ENCODE results near the gene DPYD.

The DPYD gene

DNA sequence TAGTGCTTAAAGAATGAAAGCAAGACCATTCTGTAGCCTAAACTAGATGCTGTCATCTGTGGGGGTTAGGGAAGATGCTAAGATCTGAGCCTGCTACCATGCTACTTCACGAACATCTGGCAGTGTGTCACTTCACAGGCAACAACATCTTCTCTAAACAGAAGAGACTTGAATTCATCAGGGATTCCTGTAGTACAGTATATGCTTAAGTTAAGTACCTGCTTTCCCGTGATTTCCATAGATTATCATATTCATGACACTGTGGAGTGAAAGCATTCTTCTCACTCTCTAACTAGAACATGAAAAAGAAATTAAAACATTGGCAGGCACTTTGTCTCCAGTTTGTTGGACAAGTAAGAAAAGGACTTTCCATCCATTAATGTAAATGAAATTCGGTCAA lies 808.4 kb downstream of the DPYD start:
- DNase-seq (ENCODE audit: low spot score) = no peak
- no peak overlapping the region for H3K27ac ChIP-seq
- POLR2A ChIA-PET (ENCODE audit: low non-redundant PET) = no interaction called here
- no peak for TF ChIP-seq CTCF (conservative IDR thresholded peaks at IDR 0.05; ENCODE audit: low read depth)
- CTCF ChIA-PET = interaction anchor here (0.6 kb wide), 1 partner anchor 28 kb away, joined by 5 read pairs; no protein-coding TSS in a partner anchor

DNA sequence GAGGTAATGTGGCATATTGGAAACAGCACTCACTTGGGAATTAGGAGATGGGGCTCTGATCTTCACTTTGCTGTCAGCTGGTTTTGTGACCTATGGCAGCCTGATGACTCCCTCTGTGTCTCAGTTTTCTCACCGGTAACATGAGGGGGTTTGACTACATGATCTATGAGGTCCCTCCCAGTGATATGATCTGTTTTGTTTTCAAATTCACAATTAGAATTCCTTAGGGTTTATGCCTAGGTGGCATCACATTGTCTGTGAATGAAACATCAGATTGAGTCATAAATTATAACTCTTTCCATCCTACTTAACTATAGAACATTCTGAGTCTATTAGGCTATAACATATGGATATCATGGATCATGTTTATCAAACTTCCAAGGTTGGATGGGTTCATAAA lies 812.7 kb downstream of the DPYD start:
- CTCF ChIA-PET = interaction anchor here (0.6 kb wide), 1 partner anchor 97 kb away, joined by 5 read pairs; no protein-coding TSS in a partner anchor

DNA sequence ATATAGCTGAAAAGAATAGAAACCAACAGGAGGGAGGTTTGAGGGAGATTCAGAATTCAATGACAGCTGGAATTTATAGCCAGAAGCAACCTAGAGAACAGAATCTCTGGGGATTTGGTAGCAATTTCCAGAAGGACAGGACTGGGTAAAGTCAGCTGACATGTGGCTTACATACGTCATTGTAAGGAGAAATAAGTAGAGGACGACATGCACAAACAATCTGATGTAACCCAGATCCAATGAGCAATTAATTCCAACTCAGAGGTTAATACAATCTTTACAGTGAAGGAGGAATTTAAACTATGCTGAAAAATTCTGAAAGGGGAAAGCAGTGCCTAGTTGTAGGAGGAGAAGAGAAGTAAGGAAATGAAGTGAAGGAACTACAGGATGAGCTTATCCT lies 815.3 kb downstream of the DPYD start:
- ChIA-PET POLR2A (ENCODE audit: low non-redundant PET) (no interaction called here), CTCF (no interaction called here)
- TF ChIP-seq CTCF (conservative IDR thresholded peaks at IDR 0.05; ENCODE audit: low read depth) = no peak
- H3K27ac ChIP-seq = no peak overlapping the region
- DNase-seq (ENCODE audit: low spot score) = no peak

More for the DNA sequence above, 812.7 kb downstream of the DPYD start:
- no peak for DNase-seq (ENCODE audit: low spot score)
- TF ChIP-seq CTCF (conservative IDR thresholded peaks at IDR 0.05; ENCODE audit: low read depth) = no peak
- no peak overlapping the region for H3K27ac ChIP-seq
- POLR2A ChIA-PET (ENCODE audit: low non-redundant PET) = no interaction called here

DNA sequence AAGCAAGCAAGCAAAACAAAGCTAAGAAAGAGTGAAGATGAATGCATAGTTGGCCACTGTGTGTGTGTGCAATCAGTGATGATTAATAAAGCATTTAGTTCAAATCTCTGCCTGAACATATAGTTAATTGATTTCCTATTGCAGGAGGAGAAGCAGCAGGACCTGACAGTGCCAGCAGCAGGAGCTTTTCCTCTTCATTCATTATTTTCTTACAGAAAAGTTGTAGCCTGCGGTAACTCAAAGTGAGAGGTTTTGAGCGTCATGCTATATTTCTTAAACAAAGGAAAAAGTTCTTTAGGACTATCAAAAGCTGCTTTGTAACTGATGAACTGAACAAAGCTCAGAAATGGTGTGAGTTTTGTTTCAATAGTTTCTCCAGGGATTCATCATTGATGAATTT lies 819.3 kb downstream of the DPYD start:
- CTCF ChIA-PET = interaction anchor here (0.6 kb wide), 1 partner anchor 1560 kb away, joined by 3 read pairs; the partner anchor contains the start of gene SNX7
- DNase-seq (ENCODE audit: low spot score) = no peak
- H3K27ac ChIP-seq = no peak overlapping the region
- no peak for TF ChIP-seq CTCF (conservative IDR thresholded peaks at IDR 0.05; ENCODE audit: low read depth)
- POLR2A ChIA-PET (ENCODE audit: low non-redundant PET) = no interaction called here

DNA sequence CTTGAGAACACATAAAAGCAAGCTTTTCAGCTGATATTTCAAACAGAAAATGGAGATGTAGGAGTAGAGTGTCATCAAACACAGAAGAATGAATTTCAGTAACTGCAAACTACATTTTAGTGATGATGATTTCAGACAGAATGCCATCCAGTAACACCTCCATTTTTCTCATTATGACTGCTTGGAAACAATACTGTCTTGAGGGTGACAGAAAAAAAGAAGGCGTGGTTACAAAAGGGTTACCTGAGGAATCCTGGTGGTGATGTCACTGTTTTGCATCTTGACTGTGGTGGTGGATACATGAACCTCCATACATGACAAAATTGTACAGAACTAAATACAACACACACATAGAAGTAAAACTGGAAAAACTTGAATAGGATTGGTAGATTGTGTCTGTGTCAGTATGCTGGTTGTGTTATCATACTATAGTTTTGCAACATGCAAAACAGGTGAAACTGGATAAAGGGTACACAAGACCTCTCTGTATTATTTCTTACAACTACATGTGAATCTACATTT lies 823.4 kb downstream of the DPYD start:
- no peak for DNase-seq (ENCODE audit: low spot score)
- ChIA-PET POLR2A (ENCODE audit: low non-redundant PET) (no interaction called here), CTCF (no interaction called here)
- no peak overlapping the region for H3K27ac ChIP-seq
- TF ChIP-seq CTCF (conservative IDR thresholded peaks at IDR 0.05; ENCODE audit: low read depth) = no peak

DNA sequence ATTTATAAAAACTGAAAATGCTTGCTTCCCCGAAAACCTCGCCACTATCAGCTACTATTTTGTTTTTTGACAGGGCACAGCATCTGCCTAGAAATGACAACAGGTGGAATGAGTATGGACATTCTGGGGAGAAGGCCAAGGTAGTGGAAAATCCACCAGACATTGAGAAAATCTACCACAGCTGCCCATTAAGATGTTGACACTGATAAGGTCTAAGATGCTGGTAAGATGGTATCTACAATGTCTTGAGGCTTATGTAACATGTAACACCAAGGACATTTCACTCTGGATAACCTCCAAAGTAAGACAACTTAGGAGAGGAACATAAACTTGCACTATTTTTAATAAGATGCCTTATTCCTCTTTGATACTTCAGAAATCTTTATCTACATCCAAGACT lies 825.1 kb downstream of the DPYD start:
- no peak for TF ChIP-seq CTCF (conservative IDR thresholded peaks at IDR 0.05; ENCODE audit: low read depth)
- ChIA-PET CTCF (interaction anchor here (0.6 kb wide), 2 partner anchors 85 to 158 kb away, joined by 3 read pairs; no protein-coding TSS in a partner anchor), POLR2A (ENCODE audit: low non-redundant PET) (no interaction called here)
- no peak for DNase-seq (ENCODE audit: low spot score)
- no peak overlapping the region for H3K27ac ChIP-seq
